Measurements from ENCODE around the gene PRR5L. TPM values are rescaled to one million over a fixed set of nuclear protein-coding genes. Genes with fewer than 3 reads are reported as not detected.

The PRR5L gene
- total and polyA plus RNA-seq, 3 experiments from 2014 or later, result 28.4 to 43.0 (median 32.5) TPM

- Mint-ChIP-seq H3K27ac (peak overlapping the region in 4 of 8 donors; percentile 35 to 77 (median 48)), H3K4me1 (peaks cover 31 to 56% (median 45%) of the 10 kb centered on the region in 3 donors), H3K9me3 (no peaks in the 10 kb centered on the region), H3K4me3 (peak overlapping the region in 1 of 7 donors; percentile 27), H3K27me3 (no peaks in the 10 kb centered on the region), H3K36me3 (peaks cover 18 to 76% (median 20%) of the 10 kb centered on the region in 3 donors)
- Histone ChIP-seq H3K9me3 (ENCODE audit: low read length) (no peaks in the 10 kb centered on the region), H3K4me1 (ENCODE audit: insufficient read depth, low read length) (peaks cover 6% of the 10 kb centered on the region), H3K27me3 (ENCODE audit: insufficient read depth, low read length, poor library complexity, severe bottlenecking) (no peaks in the 10 kb centered on the region), H3K27ac (ENCODE audit: low read depth, low read length) (no peak overlapping the region), H3K4me3 (ENCODE audit: low read length) (no peak overlapping the region), H3K36me3 (ENCODE audit: insufficient read depth, low read length) (no peaks in the 10 kb centered on the region)
- CTCF ChIA-PET, result interaction anchor here (2.4 kb wide), 1 partner anchor 79 kb away, joined by 6 read pairs; no protein-coding TSS in a partner anchor
- no peak for DNase-seq
- POLR2A ChIA-PET, result no interaction called here
These were observed 135.5 kb downstream of the PRR5L start for GRCh38 chr11:36431429-36432092.

- ChIA-PET POLR2A (no interaction called here), CTCF (interaction anchor here (2.4 kb wide), 1 partner anchor 79 kb away, joined by 6 read pairs; no protein-coding TSS in a partner anchor)
These were observed 136.0 kb downstream of the PRR5L start for GRCh38 chr11:36432093-36432469.

DNA sequence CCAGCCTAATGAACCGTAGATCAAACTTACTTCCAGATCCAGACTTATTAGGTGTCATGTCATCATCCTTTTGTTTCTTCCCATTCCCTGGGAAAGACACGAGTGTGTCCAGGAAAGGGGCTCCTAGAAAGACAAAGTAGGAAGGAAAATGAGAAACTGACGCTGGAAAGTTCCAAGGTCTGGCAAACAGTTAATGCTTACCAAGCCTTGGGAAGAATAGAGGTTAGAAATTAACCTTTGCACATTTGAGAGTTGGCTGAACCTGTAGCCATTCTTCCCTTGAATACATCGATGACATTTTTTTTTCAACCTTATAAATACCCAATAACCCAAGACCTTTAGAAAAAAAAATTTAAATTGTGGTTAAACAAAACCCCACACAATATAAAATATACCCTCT, 136.7 kb downstream of the PRR5L start:
- DNase-seq, result no peak
- H3K36me3 ChIP-seq (ENCODE audit: insufficient read depth, low read length), result no peaks in the 10 kb centered on the region

More at GRCh38 chr11:36432093-36432469, 136.0 kb downstream of the PRR5L start:
- Histone ChIP-seq H3K9me3 (ENCODE audit: low read length) (no peaks in the 10 kb centered on the region), H3K27ac (ENCODE audit: low read depth, low read length) (no peak overlapping the region), H3K4me3 (ENCODE audit: low read length) (no peak overlapping the region), H3K27me3 (ENCODE audit: insufficient read depth, low read length, poor library complexity, severe bottlenecking) (no peaks in the 10 kb centered on the region), H3K4me1 (ENCODE audit: insufficient read depth, low read length) (peaks cover 1% of the 10 kb centered on the region), H3K36me3 (ENCODE audit: insufficient read depth, low read length) (no peaks in the 10 kb centered on the region)
- DNase-seq, result no peak
- H3K9me3 Mint-ChIP-seq, result no peaks in the 10 kb centered on the region
- no peaks in the 10 kb centered on the region for H3K27me3 Mint-ChIP-seq
- peaks cover 29 to 55% (median 45%) of the 10 kb centered on the region in 3 donors for H3K4me1 Mint-ChIP-seq
- H3K4me3 Mint-ChIP-seq, result no peak overlapping the region
- H3K36me3 Mint-ChIP-seq, result peaks cover 18 to 77% (median 23%) of the 10 kb centered on the region in 3 donors
- peak overlapping the region in 4 of 8 donors; percentile 27 to 47 (median 37) for H3K27ac Mint-ChIP-seq

DNA sequence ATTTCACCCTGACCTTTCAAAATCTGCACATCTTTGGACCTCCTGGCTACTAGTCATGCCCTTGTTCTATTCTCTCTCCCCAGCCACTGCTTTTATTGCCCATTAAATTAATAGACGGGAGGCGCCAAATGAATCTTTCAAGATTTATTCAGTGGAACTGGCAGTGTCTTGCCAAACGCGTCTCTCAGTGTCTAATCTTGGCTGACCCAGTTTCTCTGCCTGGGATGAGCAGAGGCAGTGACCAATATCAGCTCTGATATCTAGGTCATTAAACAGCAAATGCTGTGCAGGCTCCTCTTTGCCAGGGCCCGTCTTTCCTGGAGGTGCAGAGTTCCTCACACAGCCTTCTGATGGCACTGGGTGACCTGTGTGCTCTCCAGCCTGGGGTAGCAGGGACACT, 140.0 kb downstream of the PRR5L start:
- CTCF ChIA-PET, result no interaction called here
- no peak overlapping the region for H3K4me3 ChIP-seq (ENCODE audit: low read length)

More for the DNA sequence above, 136.7 kb downstream of the PRR5L start:
- H3K4me1 Mint-ChIP-seq, result peaks cover 26 to 48% (median 45%) of the 10 kb centered on the region in 3 donors
- H3K27ac Mint-ChIP-seq, result peak overlapping the region in 4 of 8 donors; percentile 38 to 78 (median 60)
- no peaks in the 10 kb centered on the region for H3K9me3 Mint-ChIP-seq
- H3K36me3 Mint-ChIP-seq, result peaks cover 18 to 77% (median 20%) of the 10 kb centered on the region in 3 donors
- H3K27me3 Mint-ChIP-seq, result no peaks in the 10 kb centered on the region
- no peak overlapping the region for H3K4me3 Mint-ChIP-seq
- no peaks in the 10 kb centered on the region for H3K27me3 ChIP-seq (ENCODE audit: insufficient read depth, low read length, poor library complexity, severe bottlenecking)
- no peak overlapping the region for H3K4me3 ChIP-seq (ENCODE audit: low read length)
- CTCF ChIA-PET, result no interaction called here
- no peak overlapping the region for H3K27ac ChIP-seq (ENCODE audit: low read depth, low read length)
- POLR2A ChIA-PET, result no interaction called here
- H3K4me1 ChIP-seq (ENCODE audit: insufficient read depth, low read length), result no peaks in the 10 kb centered on the region
- H3K9me3 ChIP-seq (ENCODE audit: low read length), result no peaks in the 10 kb centered on the region

DNA sequence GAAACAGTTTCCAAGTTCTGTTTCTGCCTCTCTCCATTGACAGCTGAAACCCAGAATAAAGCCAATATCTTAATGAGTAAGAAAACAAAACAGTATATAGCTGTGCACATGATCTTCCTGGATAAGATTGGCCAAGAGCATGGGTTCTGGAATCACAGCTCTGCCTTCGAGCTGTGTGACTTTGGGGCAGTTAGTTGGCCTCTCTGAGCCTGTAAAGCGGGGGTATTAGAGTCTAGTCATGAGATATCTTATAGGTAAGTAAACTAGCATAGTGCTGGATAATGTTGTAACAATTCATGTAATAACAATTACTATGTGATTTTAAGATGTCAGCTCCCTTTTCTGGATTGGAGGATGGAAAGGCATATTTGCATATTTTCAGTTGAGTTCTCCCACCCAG, 140.5 kb downstream of the PRR5L start:
- Histone ChIP-seq H3K36me3 (ENCODE audit: insufficient read depth, low read length) (no peaks in the 10 kb centered on the region), H3K27me3 (ENCODE audit: insufficient read depth, low read length, poor library complexity, severe bottlenecking) (no peaks in the 10 kb centered on the region), H3K4me3 (ENCODE audit: low read length) (no peak overlapping the region), H3K27ac (ENCODE audit: low read depth, low read length) (no peak overlapping the region), H3K9me3 (ENCODE audit: low read length) (no peaks in the 10 kb centered on the region), H3K4me1 (ENCODE audit: insufficient read depth, low read length) (no peaks in the 10 kb centered on the region)
- ChIA-PET POLR2A (interaction anchor here (0.6 kb wide), 1 partner anchor 150 kb away, joined by 3 read pairs; no protein-coding TSS in a partner anchor), CTCF (interaction anchor here (0.6 kb wide), 1 partner anchor 8 kb away, joined by 3 read pairs; no protein-coding TSS in a partner anchor)
- H3K9me3 Mint-ChIP-seq, result no peaks in the 10 kb centered on the region
- H3K27ac Mint-ChIP-seq, result peak overlapping the region in 3 of 8 donors; percentile 2 to 78 (median 48)
- H3K4me3 Mint-ChIP-seq, result no peak overlapping the region
- no peaks in the 10 kb centered on the region for H3K27me3 Mint-ChIP-seq
- H3K36me3 Mint-ChIP-seq, result peaks cover 23 to 88% (median 28%) of the 10 kb centered on the region in 3 donors
- no peak for DNase-seq
- peaks cover 32 to 41% (median 34%) of the 10 kb centered on the region in 3 donors for H3K4me1 Mint-ChIP-seq

More for the DNA sequence above, 140.0 kb downstream of the PRR5L start:
- H3K9me3 ChIP-seq (ENCODE audit: low read length), result no peaks in the 10 kb centered on the region
- Mint-ChIP-seq H3K36me3 (peaks cover 23 to 89% (median 27%) of the 10 kb centered on the region in 3 donors), H3K9me3 (no peaks in the 10 kb centered on the region), H3K27ac (peak overlapping the region in 2 of 8 donors; percentile 28 to 91), H3K4me1 (peaks cover 35 to 43% (median 37%) of the 10 kb centered on the region in 3 donors), H3K4me3 (no peak overlapping the region), H3K27me3 (no peaks in the 10 kb centered on the region)
- POLR2A ChIA-PET, result interaction anchor here (0.6 kb wide), 1 partner anchor 150 kb away, joined by 3 read pairs; no protein-coding TSS in a partner anchor
- no peak for DNase-seq
- H3K27ac ChIP-seq (ENCODE audit: low read depth, low read length), result no peak overlapping the region
- no peaks in the 10 kb centered on the region for H3K27me3 ChIP-seq (ENCODE audit: insufficient read depth, low read length, poor library complexity, severe bottlenecking)
- no peaks in the 10 kb centered on the region for H3K4me1 ChIP-seq (ENCODE audit: insufficient read depth, low read length)
- H3K36me3 ChIP-seq (ENCODE audit: insufficient read depth, low read length), result no peaks in the 10 kb centered on the region

GRCh38 chr11:36437413-36437812, 141.3 kb downstream of the PRR5L start:
- H3K27ac ChIP-seq (ENCODE audit: low read depth, low read length), result no peak overlapping the region
- H3K27ac Mint-ChIP-seq, result peak overlapping the region in 3 of 8 donors; percentile 46 to 64 (median 56)
- no peaks in the 10 kb centered on the region for H3K9me3 ChIP-seq (ENCODE audit: low read length)
- no peaks in the 10 kb centered on the region for H3K36me3 ChIP-seq (ENCODE audit: insufficient read depth, low read length)
- no peaks in the 10 kb centered on the region for H3K9me3 Mint-ChIP-seq
- H3K27me3 ChIP-seq (ENCODE audit: insufficient read depth, low read length, poor library complexity, severe bottlenecking), result no peaks in the 10 kb centered on the region
- H3K4me1 ChIP-seq (ENCODE audit: insufficient read depth, low read length), result no peaks in the 10 kb centered on the region
- H3K4me1 Mint-ChIP-seq, result peaks cover 25 to 39% (median 29%) of the 10 kb centered on the region in 3 donors
- peaks cover 23 to 85% (median 32%) of the 10 kb centered on the region in 3 donors for H3K36me3 Mint-ChIP-seq
- ChIA-PET POLR2A (no interaction called here), CTCF (no interaction called here)
- no peak for DNase-seq
- H3K4me3 ChIP-seq (ENCODE audit: low read length), result no peak overlapping the region
- H3K4me3 Mint-ChIP-seq, result no peak overlapping the region
- no peaks in the 10 kb centered on the region for H3K27me3 Mint-ChIP-seq

GRCh38 chr11:36438126-36438525, 142.0 kb downstream of the PRR5L start:
- Histone ChIP-seq H3K4me1 (ENCODE audit: insufficient read depth, low read length) (no peaks in the 10 kb centered on the region), H3K4me3 (ENCODE audit: low read length) (no peak overlapping the region), H3K27ac (ENCODE audit: low read depth, low read length) (no peak overlapping the region), H3K36me3 (ENCODE audit: insufficient read depth, low read length) (no peaks in the 10 kb centered on the region), H3K27me3 (ENCODE audit: insufficient read depth, low read length, poor library complexity, severe bottlenecking) (no peaks in the 10 kb centered on the region), H3K9me3 (ENCODE audit: low read length) (no peaks in the 10 kb centered on the region)
- Mint-ChIP-seq H3K4me3 (no peak overlapping the region), H3K9me3 (no peaks in the 10 kb centered on the region), H3K27me3 (peaks cover 0 to 1% of the 10 kb centered on the region in 2 donors), H3K27ac (peak overlapping the region in 3 of 8 donors; percentile 17 to 43 (median 28)), H3K4me1 (peaks cover 23 to 46% (median 31%) of the 10 kb centered on the region in 3 donors), H3K36me3 (peaks cover 22 to 85% (median 32%) of the 10 kb centered on the region in 3 donors)
- ChIA-PET CTCF (interaction anchor here (1.4 kb wide), 1 partner anchor 62 kb away, joined by 3 read pairs; no protein-coding TSS in a partner anchor), POLR2A (no interaction called here)
- no peak for DNase-seq

DNA sequence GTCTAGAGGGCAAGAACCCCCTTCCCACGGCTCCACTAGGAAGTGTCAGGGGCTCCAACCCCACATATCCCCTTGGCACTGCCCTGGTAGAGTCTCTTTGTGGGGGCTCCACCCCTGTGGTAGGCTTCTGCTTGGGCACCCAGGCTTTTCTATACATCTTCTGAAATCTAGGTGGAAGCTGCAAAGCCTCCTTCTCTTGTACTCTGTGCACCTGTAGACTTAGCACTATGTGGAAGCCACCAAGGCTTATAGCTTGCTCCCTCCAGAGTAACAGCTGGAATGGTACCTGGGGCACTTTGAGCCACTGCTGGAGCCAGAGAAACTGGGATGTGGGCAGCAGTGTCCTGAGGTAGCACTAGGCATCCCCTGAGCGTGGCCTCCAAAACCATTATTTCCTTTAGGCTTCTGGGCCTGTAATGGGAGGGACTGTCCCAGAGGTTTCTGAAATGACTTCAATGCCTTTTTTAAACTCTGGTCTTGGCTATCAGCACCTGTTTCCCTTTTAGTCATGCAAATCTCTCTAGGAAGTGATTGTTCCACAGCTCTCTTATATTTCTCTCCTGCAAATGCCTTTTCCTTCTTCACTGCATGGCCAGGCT, 145.6 kb downstream of the PRR5L start:
- ChIA-PET CTCF (no interaction called here), POLR2A (no interaction called here)
- Mint-ChIP-seq H3K4me1 (peaks cover 31 to 63% (median 53%) of the 10 kb centered on the region in 3 donors), H3K27me3 (peaks cover 0 to 1% of the 10 kb centered on the region in 2 donors), H3K9me3 (no peaks in the 10 kb centered on the region), H3K27ac (peak overlapping the region in 3 of 8 donors; percentile 42 to 84 (median 55)), H3K36me3 (peaks cover 17 to 85% (median 23%) of the 10 kb centered on the region in 3 donors), H3K4me3 (no peak overlapping the region)
- Histone ChIP-seq H3K27ac (ENCODE audit: low read depth, low read length) (no peak overlapping the region), H3K4me1 (ENCODE audit: insufficient read depth, low read length) (no peaks in the 10 kb centered on the region), H3K4me3 (ENCODE audit: low read length) (no peak overlapping the region), H3K27me3 (ENCODE audit: insufficient read depth, low read length, poor library complexity, severe bottlenecking) (no peaks in the 10 kb centered on the region), H3K36me3 (ENCODE audit: insufficient read depth, low read length) (no peaks in the 10 kb centered on the region), H3K9me3 (ENCODE audit: low read length) (no peaks in the 10 kb centered on the region)
- no peak for DNase-seq

Measured in CD8-positive, alpha-beta memory T cell (primary cell).